NCI-H446 (cell line): ENCODE data around the gene SPRR2D.
A peak's percentile ranks its signal among the peaks of the same experiment; 100 is the strongest.
"Not testable (repeated sequence)": the region's sequence is repeated elsewhere in the genome, so short reads cannot be mapped to it uniquely, and the experiment has no call there.

ENCODE experiments used
- DNase-seq, 2 experiments: peaks; one replicate each; lab custom pipeline; 2025; lab: John Stamatoyannopoulos, UW

Gene SPRR2D

GRCh38 chr1:153011235-153011758, 29.6 kb downstream of the SPRR2D start:
- DNase-seq = not testable (repeated sequence)

- DNase-seq = no peak
Observed at GRCh38 chr1:153001382-153001781, 39.5 kb downstream of the SPRR2D start, which contains the start of gene SPRR3. Gene SPRR3, plus strand, starts transcription at chr1:153001749. Its CDS starts 1,272 bp downstream, at chr1:153003021.

GRCh38 chr1:153000294-153000693, 40.6 kb downstream of the SPRR2D start:
- no peak for DNase-seq

- no peak for DNase-seq
Observed at GRCh38 chr1:152999818-153000217, 41.1 kb downstream of the SPRR2D start.

- no peak for DNase-seq
Observed at GRCh38 chr1:152998476-152998875, 42.4 kb downstream of the SPRR2D start.

GRCh38 chr1:152997901-152998300, 43.0 kb downstream of the SPRR2D start:
- no peak for DNase-seq

GRCh38 chr1:152996633-152997400, 44.1 kb downstream of the SPRR2D start:
- DNase-seq = no peak

GRCh38 chr1:152995842-152996241, 45.1 kb downstream of the SPRR2D start:
- DNase-seq = no peak

GRCh38 chr1:152993186-152993585, 47.7 kb downstream of the SPRR2D start:
- DNase-seq = peak in 1 of 2 experiments; percentile 15
